ENCODE data around the gene KCNT2. TPM values are rescaled to one million over a fixed set of nuclear protein-coding genes. Genes with fewer than 3 reads are reported as not detected.
"Not testable (repeated sequence)": the region's sequence is repeated elsewhere in the genome, so short reads cannot be mapped to it uniquely, and the experiment has no call there.

Gene KCNT2
- polyA plus RNA-seq, 3 donors = 0.12 to 1.3 (median 0.33) TPM

DNA sequence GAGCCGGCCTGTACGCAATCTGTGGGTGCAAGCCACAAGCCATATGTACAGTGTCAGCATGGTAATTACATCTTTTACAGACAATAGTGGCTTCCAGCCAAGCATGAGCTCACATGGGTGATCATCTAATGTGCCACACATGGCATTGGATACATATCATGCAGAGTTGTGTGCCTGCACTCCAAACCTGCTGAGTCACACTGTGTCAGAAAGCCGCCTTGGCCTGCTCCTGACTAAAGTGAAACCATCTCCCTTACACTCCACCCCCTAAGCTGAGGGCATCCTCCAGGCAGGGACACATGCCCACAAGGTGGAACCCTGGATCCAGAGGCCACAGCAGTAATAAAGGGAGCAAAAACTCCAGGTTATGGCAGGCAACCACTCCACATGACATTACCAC, 72.5 kb downstream of the KCNT2 start:
- no peak overlapping the region for H3K27ac ChIP-seq (ENCODE audit: low read depth, low read length)
- WGBS, 3 donors = 62 to 81% (median 79%) methylated on average over 3 of the region's 3 CpGs

DNA sequence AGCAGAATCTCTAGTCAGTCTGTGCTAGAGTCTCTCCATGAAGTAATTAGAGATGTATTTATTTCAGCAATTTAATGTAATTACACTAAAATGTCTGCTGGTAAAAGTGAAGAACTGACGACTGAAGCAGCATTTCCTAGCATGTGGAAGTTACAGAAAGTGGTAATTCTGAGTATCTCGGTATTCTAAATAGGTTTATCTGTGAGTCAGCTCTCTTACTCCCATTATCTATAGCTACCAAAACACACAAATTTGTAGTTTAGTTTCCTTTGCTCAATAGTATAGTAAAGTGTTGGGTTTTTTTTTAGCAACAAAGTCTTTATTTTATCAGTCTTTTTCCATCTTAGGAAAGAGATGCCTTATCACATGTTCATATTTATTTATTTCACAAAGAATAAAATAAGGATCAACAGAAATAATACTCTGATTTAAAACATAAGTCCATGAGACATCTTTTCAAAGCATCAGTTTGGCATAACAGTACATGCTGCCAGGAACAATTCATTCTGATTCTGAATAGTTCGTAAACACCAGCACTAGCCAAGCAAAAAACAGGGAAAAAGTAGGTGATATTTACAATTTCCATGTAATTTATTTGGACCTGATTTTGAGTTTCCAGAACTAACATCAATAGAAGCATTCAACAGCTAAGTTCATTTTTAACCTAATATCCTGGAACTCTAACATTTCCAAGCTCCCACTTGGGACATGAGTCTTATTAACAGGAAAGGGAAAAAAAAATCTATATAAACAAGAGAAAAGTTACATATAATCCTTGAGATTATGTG, 76.3 kb downstream of the KCNT2 start:
- no peak overlapping the region for H3K27ac ChIP-seq (ENCODE audit: low read depth, low read length)
- WGBS, 3 donors = 63 to 79% (median 68%) methylated on average over 3 of the region's 3 CpGs

DNA sequence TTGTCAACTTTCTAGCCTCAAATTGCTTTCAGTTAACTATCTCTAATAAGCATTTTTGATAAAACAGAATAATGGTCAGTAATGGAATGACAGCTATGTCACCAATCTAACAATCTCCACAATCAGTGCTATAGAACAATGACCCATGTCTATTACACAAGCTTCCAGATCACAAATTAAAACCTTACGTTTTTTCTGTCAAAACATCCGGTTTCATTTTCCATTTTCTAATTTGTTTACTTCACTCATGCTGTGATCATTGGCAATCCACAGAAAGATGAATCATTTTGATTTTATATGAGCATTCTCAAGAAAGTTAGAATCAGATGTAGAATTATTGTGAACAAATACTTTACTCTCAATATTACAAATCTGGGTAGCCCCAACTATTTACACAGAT, 80.3 kb downstream of the KCNT2 start:
- no peak overlapping the region for H3K27ac ChIP-seq (ENCODE audit: low read depth, low read length)
- WGBS, 3 donors = 53 to 68% (median 65%) methylated on average over 2 of the region's 2 CpGs

DNA sequence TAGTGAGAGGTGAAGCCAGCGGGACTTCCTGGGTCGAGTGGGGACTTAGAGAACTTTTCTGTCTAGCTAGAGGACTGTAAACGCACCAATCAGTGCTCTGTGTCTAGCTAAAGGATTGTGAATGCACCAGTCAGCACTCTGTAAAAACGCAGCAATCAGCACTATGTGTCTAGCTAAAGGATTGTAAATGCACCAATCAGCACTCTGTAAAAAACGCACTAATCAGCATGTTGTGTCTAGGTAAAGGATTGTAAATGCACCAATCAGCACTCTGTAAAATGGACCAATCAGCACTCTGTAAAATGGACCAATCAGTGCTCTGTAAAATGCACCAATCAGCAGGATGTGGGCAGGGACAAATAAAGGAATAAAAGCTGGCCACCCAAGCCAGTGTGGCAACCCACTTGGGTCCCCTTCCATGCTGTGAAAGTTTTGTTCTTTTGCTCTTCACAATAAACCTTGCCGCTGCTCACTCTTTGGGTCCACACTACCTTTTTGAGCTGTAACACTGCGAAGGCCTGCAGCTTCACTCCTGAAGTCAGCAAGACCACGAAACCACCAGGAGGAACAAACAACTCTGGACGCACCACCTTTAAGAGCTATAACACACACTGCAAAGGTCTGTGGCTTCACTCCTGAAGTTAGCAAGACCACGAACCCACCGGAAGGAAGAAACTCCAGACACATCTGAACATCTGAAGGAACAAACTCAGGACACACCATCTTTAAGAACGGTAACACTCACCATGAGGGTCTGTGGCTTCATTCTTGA, 85.5 kb downstream of the KCNT2 start:
- WGBS, 3 donors = 82 to 87% (median 84%) methylated on average over 12 of the region's 12 CpGs
- not testable (repeated sequence) for H3K27ac ChIP-seq (ENCODE audit: low read depth, low read length)

DNA sequence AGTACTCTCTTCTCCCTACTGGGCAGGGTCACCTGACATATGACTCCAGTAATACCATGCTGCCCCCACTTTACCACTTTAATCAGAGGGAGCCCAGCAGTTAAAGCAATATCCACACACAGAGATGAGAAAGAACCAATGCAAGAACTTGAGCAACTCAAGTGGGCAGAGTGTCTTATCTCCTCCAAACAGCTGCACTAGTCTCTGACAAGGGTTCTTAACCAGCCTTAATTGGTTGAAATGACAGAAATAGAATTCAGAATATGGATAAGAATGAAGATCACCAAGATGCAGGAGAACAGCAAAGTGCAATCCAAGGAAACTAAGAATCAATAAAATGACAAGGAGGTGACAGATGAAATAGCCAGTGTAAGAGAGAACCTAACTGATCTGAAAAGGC, 91.0 kb downstream of the KCNT2 start:
- no peak overlapping the region for H3K27ac ChIP-seq (ENCODE audit: low read depth, low read length)

DNA sequence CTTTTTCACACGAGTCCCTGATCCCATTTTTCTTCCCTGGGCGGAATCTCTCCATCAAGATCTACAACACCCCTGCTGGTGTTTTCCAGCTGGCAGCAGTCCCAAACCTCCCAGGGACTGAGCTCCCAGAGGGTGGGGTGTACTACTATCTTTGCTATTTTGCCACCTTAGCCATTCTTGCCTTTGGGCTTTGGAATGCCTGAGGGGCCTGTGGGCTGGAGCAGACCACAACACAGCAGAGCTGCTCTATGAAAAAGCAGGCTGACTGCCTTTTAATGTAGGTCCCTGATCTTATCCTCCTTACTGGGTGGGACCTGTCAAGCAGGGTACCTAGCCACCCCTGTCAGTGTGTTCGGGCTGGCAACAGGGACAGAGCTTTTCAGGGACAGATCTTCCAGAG, 91.9 kb downstream of the KCNT2 start:
- no peak overlapping the region for H3K27ac ChIP-seq (ENCODE audit: low read depth, low read length)
- 68 to 86% (median 84%) methylated on average over 3 of the region's 3 CpGs for WGBS, 3 donors

DNA sequence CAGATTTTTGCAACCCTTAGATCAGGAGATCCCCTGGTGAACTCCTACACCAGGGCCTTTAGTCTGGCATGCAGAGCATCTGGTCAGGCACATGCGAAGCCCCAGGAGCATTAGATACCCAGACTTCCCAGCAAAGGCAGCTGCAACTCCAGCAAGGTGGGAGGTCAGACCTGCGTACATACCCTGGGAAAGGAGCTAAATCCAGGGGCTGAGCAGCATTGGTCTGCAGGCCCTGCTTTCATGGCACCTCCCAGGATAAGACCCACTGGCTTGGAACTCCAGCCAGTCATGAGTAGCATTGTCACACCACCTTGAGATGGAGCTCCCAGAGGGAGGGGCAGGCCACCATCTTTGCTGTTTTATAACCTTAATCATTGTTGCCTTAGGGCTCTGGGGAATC, 92.3 kb downstream of the KCNT2 start:
- WGBS, 3 donors = 76 to 90% (median 83%) methylated on average over 2 of the region's 2 CpGs
- H3K27ac ChIP-seq (ENCODE audit: low read depth, low read length) = no peak overlapping the region

DNA sequence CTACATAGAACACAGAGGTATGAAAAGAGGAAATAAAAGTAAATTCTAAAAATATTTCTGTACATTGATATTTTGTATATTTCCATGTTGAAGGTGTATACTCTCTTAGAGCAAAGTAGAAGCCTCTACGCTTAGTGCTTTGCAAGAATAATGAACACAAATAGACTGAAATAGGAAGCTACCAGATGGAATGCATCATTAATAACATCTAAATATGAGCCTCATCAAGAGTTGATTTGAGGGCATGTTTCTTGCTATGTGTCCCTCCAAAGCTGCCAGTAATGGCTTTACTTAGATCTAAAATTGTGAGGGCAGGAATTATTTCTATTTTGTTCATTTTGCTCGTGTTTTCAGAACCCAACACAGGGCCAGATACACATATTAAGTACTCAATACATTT, 94.4 kb downstream of the KCNT2 start:
- H3K27ac ChIP-seq (ENCODE audit: low read depth, low read length) = no peak overlapping the region
- WGBS, 3 donors = 70 to 82% (median 78%) methylated on average over 2 of the region's 2 CpGs

DNA sequence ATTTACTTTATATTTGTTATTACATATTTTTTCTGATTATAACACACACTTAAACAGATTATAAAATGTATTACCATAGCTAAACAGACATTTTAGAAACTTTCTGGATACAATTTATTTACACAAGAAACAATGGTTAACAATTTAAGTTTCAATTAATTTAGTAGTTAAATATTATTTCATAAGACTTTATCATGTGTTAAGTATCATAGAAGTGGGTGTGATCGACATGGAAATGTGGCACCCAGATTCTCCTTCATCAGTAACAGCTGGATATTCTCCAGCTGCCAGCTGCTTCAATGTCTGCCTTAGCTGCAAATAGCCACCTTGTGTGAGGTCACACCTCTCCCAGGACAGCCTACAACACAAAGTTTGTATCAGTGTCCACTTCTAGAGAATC, 97.8 kb downstream of the KCNT2 start:
- WGBS, 3 donors = 73 to 86% (median 78%) methylated on average over 1 of the region's 1 CpG

DNA sequence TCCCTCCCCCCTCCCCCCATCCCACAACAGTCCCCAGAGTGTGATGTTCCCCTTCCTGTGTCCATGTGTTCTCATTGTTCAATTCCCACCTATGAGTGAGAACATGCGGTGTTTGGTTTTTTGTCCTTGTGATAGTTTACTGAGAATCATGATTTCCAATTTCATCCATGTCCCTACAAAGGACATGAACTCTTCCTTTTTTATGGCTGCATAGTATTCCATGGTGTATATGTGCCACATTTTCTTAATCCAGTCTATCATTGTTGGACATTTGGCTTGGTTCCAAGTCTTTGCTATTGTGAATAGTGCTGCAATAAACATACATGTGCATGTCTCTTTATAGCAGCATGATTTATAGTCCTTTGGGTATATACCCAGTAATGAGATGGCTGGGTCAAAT, 104.0 kb downstream of the KCNT2 start:
- WGBS, 3 donors = 91% methylated on average over 1 of the region's 1 CpG; no CpG with 5 or more reads in 2 of the 3 donors
- not testable (repeated sequence) for H3K27ac ChIP-seq (ENCODE audit: low read depth, low read length)

More for the DNA sequence above, 97.8 kb downstream of the KCNT2 start:
- H3K27ac ChIP-seq (ENCODE audit: low read depth, low read length) = no peak overlapping the region

DNA sequence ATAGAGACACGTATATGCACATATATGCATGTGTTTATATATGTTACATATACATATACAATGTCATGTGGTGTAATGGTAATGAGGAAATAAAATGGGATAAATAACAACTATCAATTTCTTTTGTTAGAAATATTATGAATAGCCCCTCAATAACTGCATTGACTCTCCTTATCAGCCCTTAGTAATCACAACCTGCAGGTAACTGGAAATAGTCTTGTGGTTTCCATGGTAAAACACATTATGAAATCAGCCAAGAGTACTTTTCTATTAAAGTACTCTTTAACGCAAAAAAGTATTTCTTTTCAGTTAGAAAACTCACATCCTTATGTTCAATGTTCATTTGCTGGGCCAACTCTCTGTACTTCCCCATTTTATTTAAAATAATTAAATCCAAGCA, 105.8 kb downstream of the KCNT2 start:
- no peak overlapping the region for H3K27ac ChIP-seq (ENCODE audit: low read depth, low read length)
- 60 to 84% (median 81%) methylated on average over 2 of the region's 2 CpGs for WGBS, 3 donors

DNA sequence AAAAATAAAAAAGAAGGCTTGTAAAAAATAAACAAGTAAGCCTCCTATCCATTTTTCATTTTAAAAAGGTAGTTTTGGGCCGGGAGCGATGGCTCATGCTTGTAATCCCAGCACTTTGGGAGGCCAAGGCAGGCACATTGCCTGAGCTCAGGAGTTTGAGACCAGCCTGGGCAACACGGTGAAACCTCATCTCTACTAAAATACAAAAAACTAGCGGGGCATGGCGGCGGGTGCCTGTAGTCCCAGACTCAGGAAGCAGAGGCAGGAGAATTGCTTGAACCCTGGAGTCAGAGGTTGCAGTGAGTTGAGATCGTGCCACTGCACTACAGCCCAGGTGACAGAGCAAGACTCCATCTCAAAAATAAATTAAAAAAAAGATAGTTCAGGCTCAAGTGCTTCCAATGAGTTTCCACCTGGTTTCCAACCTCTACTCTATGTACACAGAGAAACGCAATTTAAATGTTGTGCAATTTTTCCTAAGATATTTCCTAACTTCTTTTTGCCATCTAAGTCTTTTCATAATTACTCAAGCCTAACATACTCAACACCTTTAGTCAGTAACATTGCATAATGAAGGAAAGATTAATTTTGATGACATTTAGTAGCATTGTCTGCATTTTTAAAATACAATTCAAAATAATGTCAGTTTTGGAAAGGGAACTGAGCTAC, 106.3 kb downstream of the KCNT2 start:
- H3K27ac ChIP-seq (ENCODE audit: low read depth, low read length) = no peak overlapping the region
- 83 to 92% (median 90%) methylated on average over 8 of the region's 8 CpGs for WGBS, 3 donors

DNA sequence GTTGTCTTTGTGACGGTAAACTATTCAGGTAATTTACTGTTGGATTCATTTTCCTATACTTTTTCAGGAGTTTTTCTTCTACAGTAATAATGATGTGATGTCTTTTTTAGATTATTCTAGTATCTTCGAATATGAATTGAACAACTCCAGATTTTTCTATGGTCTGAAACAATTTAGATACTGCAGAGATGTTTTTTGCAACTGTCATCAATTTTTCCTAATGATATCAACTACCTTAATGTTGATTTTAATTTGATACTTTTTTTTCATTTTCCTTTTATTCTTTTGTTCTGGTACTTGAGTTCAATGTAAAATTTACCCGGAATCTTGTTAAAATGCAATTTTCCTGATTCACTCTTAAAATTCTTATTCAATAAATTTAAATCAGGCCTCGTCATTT, 110.4 kb downstream of the KCNT2 start:
- H3K27ac ChIP-seq (ENCODE audit: low read depth, low read length) = no peak overlapping the region
- 79 to 88% (median 86%) methylated on average over 4 of the region's 4 CpGs for WGBS, 3 donors

DNA sequence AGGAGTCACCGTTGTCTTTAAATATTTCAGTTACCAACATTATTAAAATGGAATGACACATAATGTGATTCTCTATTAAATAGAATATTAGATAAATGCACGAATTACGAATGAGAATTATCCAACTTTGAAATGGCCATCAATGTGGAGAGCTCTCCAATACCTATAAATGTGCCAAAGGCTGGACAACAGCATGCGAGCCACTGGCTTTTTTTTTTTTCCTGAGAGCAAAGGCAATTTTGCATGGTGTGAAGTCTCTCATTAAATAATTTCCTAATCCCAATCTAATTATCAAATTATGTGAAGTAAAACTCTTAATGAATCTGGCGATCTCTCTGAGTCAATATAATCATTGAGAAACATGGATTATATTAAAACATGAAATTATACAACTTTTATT, 113.5 kb downstream of the KCNT2 start:
- H3K27ac ChIP-seq (ENCODE audit: low read depth, low read length) = no peak overlapping the region
- WGBS, 3 donors = 87 to 96% (median 95%) methylated on average over 5 of the region's 5 CpGs

DNA sequence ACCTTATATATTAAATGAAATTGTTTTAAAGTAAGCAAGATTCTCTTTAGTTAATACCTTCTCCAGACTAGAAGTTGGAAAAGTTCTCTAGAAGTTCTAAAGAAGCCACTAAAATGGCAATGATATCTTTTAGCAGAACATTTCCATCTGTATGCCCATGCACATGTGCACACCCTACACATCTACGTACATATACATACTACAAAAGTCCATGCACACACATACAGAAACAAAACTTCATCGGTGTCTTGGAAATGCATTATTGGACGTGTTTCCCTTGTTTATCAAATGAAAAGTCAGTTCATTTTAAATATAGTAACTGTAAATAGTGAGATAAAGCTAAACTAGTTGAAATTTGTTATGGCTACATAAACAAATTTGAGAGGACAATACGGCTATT, 114.4 kb downstream of the KCNT2 start:
- no peak overlapping the region for H3K27ac ChIP-seq (ENCODE audit: low read depth, low read length)
- 74 to 92% (median 87%) methylated on average over 4 of the region's 4 CpGs for WGBS, 3 donors

DNA sequence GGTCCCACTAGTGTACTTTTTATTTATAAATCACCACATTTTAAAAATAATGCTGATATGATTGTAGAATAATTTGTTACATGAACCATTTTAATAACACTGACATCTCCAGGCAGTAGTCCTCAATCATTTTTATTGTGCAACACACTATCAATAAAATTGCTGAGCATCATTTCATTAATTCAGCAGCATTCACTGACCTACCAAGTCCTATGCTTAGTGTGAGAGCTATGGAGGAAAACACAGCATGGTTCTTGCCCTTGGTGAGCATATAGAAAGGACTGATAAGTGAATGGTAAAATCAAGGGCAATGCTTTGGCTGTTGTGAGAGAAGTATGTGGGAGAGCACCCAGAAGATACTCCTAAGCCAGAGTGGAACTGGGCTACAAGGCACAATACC, 119.7 kb downstream of the KCNT2 start:
- H3K27ac ChIP-seq (ENCODE audit: low read depth, low read length) = no peak overlapping the region

DNA sequence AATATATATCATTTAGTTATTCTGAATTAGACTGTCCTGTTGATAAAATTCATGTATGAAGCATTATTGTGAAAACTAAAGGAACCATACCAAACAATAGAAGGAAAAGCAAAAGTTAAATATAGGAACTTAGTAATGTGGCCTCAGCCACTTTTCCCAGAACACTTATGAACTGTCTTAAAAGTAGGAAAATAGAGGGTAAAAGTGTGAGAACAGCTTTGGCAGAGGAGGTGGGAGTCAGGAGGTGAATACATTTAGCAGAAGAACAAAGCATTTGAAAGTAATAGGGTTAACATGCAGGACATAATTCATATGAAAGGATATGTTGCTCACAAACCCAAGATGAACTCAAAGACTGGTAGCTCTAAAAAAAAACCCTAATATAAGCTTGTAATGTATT, 121.9 kb downstream of the KCNT2 start:
- H3K27ac ChIP-seq (ENCODE audit: low read depth, low read length) = no peak overlapping the region

DNA sequence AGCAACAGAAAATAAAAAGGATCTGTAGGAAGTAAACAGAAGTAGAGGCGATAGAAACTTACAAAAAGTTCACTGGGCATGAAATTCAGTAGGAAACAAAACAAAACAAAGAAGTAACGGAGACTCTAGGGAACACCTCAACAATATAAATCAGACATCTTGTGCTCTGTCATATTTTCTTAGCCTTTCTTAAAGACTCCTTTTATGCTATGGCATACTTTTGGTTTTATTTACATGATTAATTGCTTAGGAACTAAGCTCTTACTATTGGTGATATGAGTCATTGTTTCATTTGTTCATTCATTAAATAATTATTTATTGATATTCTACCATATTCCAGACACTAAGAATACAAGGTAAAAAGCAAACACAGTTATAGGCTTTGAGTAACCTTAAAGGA, 126.6 kb downstream of the KCNT2 start:
- H3K27ac ChIP-seq (ENCODE audit: low read depth, low read length) = no peak overlapping the region
- 82 to 86% (median 83%) methylated on average over 2 of the region's 2 CpGs for WGBS, 3 donors

DNA sequence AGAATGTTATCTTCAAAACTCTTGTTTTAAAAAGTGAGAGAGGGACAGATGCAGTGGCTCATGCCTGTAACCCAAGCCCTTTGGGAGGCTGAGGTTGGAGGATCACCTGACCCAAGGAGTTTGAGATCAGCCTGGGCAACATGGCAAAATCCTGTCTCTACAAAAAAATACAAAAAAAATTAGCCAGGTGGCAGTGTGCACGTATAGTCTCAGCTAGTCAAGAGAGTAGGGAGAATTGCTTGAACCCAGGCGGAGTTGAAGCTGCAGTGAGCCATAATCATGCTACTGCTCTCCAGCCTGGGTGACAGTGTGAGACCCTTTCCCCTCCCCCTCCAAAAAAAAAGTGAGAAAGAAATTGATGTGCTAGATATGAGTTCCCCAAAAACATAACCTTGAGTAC, 131.0 kb downstream of the KCNT2 start:
- 82 to 90% (median 84%) methylated on average over 2 of the region's 2 CpGs for WGBS, 3 donors
- no peak overlapping the region for H3K27ac ChIP-seq (ENCODE audit: low read depth, low read length)
